Right atrium auricular region (tissue), 2 donors: ENCODE data around the gene PSMD1. TPM values are rescaled to one million over a fixed set of nuclear protein-coding genes. Genes with fewer than 3 reads are reported as not detected.

Experiments used
- DNase-seq: peaks from one replicate; pipeline ENCODE4 v3.0.0-alpha.2; 2019; ENCODE audit warnings: low spot score
- H3K27ac ChIP-seq, 2 donors: fragments of 200-600 bp; sonication (generic); 1 replicate in 1 of 2; 2 replicates in 1 of 2; pipeline ENCODE4 v1.5.1; 2016 to 2019
- H3K27me3 ChIP-seq, 2 donors: fragments of 200-600 bp; sonication (generic); one replicate each; pipeline versions ENCODE4 v1.5.1 to v1.6.0; 2017 to 2019
- H3K36me3 ChIP-seq: fragments of 200-600 bp; sonication (generic); one replicate; pipeline ENCODE4 v1.5.1; 2016
- H3K4me1 ChIP-seq, 2 donors: fragments of 200-600 bp; sonication (generic); one replicate each; pipeline versions ENCODE4 v1.5.1 to v1.6.0; 2017 to 2019
- H3K4me3 ChIP-seq, 2 donors: fragments of 200-600 bp; sonication (generic); 1 replicate in 1 of 2; 2 replicates in 1 of 2; pipeline ENCODE4 v1.5.1; 2017 to 2019; ENCODE audit warnings: mild to moderate bottlenecking in 1 of 2, moderate library complexity in 1 of 2
- H3K9me3 ChIP-seq, 2 donors: fragments of 200-600 bp; sonication (generic); one replicate each; pipeline ENCODE4 v1.5.1; 2019
- total RNA-seq, 2 donors: library from RNA; depleted of rRNA; stranded (reverse); fragments of >200 nt; gene quantifications; one replicate each; pipeline ENCODE4 v1.1.0, GENCODE V29; 2016
- TF ChIP-seq, protein P1 (sequence below), 2 donors: fragments of 200-600 bp; sonication (generic); IDR thresholded peaks; one replicate each; pipeline ENCODE4 v1.5.1; 2019; ENCODE audit warnings: antibody characterized with exemption in 2 of 2

The PSMD1 gene
- total RNA-seq, 2 donors from 2014 or later, result 53.1 to 75.4 TPM

DNA sequence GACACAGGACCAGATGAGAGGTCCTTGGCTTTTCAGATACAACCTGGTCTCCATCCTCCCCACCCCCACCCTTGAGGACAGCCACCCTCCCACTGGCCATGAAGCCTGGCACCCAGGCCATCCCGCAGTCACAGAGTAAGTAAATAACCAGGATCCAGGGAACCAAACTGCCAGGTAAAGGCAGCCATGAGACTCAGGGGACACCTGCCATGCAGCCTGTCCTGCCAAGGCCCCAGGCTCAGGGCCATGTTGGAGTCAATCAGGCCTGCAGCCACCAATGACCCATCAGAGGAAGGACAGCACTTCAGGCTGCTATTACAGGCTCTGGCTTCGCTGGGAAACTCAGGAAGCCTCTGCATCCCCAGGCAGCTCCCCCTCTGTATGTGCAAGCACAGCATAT, 45.1 kb upstream of the PSMD1 start:
- H3K9me3 ChIP-seq, result no peaks in the 10 kb centered on the region
- no peaks in the 10 kb centered on the region for H3K36me3 ChIP-seq
- no peaks in the 10 kb centered on the region for H3K4me1 ChIP-seq
- DNase-seq, result no peak
- H3K27ac ChIP-seq, result no peak overlapping the region
- no peak overlapping the region for H3K4me3 ChIP-seq
- TF ChIP-seq, protein P1, sequence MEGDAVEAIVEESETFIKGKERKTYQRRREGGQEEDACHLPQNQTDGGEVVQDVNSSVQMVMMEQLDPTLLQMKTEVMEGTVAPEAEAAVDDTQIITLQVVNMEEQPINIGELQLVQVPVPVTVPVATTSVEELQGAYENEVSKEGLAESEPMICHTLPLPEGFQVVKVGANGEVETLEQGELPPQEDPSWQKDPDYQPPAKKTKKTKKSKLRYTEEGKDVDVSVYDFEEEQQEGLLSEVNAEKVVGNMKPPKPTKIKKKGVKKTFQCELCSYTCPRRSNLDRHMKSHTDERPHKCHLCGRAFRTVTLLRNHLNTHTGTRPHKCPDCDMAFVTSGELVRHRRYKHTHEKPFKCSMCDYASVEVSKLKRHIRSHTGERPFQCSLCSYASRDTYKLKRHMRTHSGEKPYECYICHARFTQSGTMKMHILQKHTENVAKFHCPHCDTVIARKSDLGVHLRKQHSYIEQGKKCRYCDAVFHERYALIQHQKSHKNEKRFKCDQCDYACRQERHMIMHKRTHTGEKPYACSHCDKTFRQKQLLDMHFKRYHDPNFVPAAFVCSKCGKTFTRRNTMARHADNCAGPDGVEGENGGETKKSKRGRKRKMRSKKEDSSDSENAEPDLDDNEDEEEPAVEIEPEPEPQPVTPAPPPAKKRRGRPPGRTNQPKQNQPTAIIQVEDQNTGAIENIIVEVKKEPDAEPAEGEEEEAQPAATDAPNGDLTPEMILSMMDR (IDR thresholded peaks at IDR 0.05), result no peak
- no peaks in the 10 kb centered on the region for H3K27me3 ChIP-seq

DNA sequence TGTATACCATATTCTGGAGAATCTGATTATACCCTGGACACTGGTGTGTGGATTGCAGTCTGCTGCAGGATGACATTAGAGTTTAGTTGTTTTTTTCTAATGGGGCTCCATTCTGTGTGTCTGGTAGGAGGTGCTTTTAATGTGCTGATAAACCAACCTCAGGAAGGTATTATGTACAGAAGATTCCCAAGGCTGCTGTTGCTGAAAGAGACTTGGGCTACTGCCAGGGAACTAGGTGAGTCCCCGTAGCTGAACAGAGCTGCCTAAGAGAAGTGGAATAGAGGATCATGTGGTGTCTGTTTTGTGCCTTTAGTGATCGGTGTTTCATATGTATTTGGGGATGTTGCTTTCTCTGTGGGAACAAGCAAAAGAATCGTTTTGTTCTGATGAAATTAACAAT, 44.2 kb upstream of the PSMD1 start:
- no peak for DNase-seq
- Histone ChIP-seq H3K9me3 (no peaks in the 10 kb centered on the region), H3K36me3 (no peaks in the 10 kb centered on the region), H3K4me1 (no peaks in the 10 kb centered on the region), H3K27ac (no peak overlapping the region), H3K4me3 (no peak overlapping the region), H3K27me3 (no peaks in the 10 kb centered on the region)
- TF ChIP-seq, protein P1 (IDR thresholded peaks at IDR 0.05), result no peak

DNA sequence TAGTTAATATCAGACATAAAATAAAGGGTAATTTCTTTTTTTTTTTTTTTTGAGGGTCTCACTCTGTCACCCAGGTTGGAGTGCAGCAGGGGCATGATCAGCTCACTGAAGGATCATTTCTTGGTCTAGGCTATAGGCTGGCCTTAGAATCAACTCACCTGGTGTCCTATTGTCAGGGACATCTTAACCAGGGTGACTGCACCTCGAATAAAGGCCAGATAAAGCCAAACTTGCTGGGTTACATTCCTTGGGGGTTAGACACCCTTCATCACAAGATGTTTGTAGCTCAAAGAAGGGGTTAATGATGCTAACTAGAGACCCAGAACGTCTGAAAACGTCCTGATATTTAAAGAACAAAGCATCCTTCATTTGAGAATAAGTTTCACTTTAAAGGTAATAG, 42.8 kb upstream of the PSMD1 start:
- Histone ChIP-seq H3K36me3 (no peaks in the 10 kb centered on the region), H3K27me3 (no peaks in the 10 kb centered on the region), H3K9me3 (no peaks in the 10 kb centered on the region), H3K4me1 (no peaks in the 10 kb centered on the region), H3K4me3 (no peak overlapping the region), H3K27ac (no peak overlapping the region)
- TF ChIP-seq, protein P1 (IDR thresholded peaks at IDR 0.05), result no peak
- DNase-seq, result no peak

DNA sequence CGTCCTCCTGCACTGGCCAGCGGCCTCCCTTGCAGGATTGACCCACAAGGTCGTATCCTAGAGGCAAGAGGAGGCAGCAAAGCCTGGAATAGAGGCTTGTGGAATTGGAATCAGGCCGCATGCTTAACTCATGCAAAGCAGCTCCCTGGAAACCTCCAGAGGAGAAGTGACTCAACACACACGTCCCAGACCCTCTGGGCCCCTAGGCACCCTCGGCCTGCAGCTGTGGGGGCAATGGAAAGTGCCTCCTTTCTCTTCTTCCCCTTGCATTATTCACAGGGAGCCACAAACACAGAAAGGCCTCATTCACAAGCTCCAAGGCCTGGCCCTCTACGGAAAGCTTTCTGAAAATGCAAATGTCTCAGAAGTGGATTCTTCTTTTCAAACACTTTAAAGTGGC, 41.2 kb upstream of the PSMD1 start:
- no peaks in the 10 kb centered on the region for H3K36me3 ChIP-seq
- H3K27me3 ChIP-seq, result no peaks in the 10 kb centered on the region
- no peak for DNase-seq
- no peak overlapping the region for H3K4me3 ChIP-seq
- H3K27ac ChIP-seq, result no peak overlapping the region
- H3K9me3 ChIP-seq, result no peaks in the 10 kb centered on the region
- TF ChIP-seq, protein P1 (IDR thresholded peaks at IDR 0.05), result no peak
- no peaks in the 10 kb centered on the region for H3K4me1 ChIP-seq

DNA sequence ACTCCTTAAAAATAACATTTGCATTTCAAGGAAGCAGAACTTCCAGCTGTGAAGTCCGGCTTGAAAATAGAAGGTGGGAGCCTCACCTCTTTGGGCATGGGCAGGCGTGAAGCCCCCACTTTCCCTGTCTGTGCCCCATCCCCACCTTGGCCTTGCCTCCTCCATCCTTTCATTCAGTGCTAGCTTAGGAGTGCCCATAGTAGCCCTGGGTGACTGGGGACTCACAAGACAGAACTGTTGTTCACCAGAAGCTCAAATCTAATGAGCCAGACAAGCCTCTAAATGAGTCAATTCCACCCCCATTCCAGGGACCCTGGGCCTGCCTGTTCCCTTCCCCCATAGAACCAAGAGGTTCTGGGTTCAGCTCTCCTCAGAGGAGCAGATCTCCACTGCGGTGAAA, 40.7 kb upstream of the PSMD1 start:
- Histone ChIP-seq H3K27me3 (no peaks in the 10 kb centered on the region), H3K4me1 (no peaks in the 10 kb centered on the region), H3K36me3 (no peaks in the 10 kb centered on the region), H3K4me3 (no peak overlapping the region), H3K27ac (no peak overlapping the region), H3K9me3 (no peaks in the 10 kb centered on the region)
- no peak for DNase-seq
- TF ChIP-seq, protein P1 (IDR thresholded peaks at IDR 0.05), result no peak

DNA sequence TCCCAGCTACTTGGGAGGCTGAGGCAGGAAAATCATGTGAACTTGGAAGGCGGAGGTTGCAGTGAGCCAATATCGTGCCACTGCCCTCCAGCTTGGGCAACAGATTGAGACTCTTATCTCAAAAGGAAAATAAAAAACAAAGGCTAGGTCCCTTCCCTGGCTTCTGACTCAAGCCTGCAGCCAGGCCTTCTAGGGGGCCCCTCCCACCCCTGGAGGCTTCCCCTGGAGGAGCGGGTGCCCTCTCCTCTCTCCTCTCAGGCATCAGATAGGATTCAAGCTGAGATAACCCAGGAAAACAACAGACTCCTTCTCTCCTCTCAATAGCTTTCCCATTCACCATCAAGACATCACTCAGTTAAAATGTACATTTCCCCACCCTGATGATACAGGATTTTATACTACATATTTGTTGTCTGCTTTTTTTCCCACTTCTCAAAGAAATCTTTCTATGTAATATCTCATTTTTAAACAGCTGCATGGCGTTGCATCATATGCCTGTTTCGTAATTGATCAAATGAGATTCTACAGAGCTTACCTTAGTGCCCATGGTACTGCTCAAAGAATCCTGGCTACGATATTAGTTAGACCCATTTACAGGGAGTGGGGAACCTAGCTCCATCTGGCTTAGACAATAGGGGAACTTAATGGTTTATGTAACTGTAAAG, 40.0 kb upstream of the PSMD1 start:
- no peak overlapping the region for H3K27ac ChIP-seq
- no peak overlapping the region for H3K4me3 ChIP-seq
- no peaks in the 10 kb centered on the region for H3K9me3 ChIP-seq
- H3K27me3 ChIP-seq, result no peaks in the 10 kb centered on the region
- no peaks in the 10 kb centered on the region for H3K4me1 ChIP-seq
- DNase-seq, result no peak
- H3K36me3 ChIP-seq, result no peaks in the 10 kb centered on the region
- TF ChIP-seq, protein P1 (IDR thresholded peaks at IDR 0.05), result no peak
